AG10803 (cell line): Measurements from ENCODE around the gene SLC43A3.

Source experiments
- DNase-seq: peaks from one replicate; pipeline ENCODE4 v3.0.0; 2010; ENCODE audit warnings: low read depth
- H3K4me3 ChIP-seq: 2 replicates; pipeline ENCODE4 v1.5.1; 2011; ENCODE audit warnings: mild to moderate bottlenecking, low read length, control low read depth
- TF ChIP-seq, protein P1 (sequence below): conservative IDR thresholded peaks from 2 replicates; pipeline ENCODE4 v1.5.1; 2011; ENCODE audit warnings: mild to moderate bottlenecking, low read length, control low read depth, inconsistent platforms

The SLC43A3 gene

DNA sequence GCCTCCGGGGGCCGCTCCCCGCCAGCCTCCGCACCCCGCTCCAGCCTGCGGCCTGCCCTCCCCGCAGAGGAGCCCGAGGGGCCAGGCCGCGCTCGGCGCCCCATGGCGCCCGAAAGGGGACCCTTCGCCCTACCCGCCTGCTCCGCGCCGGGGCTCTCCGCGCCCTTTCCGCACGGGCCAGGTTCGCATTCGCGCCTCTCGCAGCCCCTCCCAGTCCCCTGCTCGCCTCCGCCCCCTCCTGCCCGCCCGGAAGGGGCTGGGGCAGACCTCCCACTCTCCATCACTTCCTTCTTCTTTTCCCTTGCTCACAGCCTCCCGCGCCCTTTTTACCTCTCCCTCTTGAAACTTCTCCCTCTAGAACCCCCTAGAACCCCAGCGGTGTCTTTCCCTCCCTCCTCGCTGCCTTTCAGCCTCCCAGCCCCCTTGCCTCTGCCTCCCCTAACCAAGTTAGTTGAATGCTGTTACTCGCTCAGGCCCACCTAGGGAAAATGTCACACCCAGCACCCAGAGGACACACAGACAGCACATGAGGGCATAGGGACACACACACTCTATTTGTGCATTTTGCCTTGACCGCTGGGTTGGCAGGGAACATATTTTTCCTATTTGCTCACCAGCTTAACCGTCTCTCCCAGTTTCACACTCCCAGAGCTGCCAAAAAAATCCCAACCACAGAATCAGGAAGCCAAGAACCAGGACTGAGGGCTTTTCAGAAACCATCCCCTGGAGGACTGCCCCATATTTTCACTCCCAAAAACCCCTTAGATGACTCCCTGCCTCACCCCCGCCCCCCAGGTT lies at the start of gene SLC43A3:
SLC43A3 (minus strand) TSS at position 193 of the 798 bp plus-strand sequence. CDS start 949 bp downstream, outside the sequence.
- H3K4me3 ChIP-seq = peak within 1 kb of the TSS; percentile 51
- TF ChIP-seq, protein P1, sequence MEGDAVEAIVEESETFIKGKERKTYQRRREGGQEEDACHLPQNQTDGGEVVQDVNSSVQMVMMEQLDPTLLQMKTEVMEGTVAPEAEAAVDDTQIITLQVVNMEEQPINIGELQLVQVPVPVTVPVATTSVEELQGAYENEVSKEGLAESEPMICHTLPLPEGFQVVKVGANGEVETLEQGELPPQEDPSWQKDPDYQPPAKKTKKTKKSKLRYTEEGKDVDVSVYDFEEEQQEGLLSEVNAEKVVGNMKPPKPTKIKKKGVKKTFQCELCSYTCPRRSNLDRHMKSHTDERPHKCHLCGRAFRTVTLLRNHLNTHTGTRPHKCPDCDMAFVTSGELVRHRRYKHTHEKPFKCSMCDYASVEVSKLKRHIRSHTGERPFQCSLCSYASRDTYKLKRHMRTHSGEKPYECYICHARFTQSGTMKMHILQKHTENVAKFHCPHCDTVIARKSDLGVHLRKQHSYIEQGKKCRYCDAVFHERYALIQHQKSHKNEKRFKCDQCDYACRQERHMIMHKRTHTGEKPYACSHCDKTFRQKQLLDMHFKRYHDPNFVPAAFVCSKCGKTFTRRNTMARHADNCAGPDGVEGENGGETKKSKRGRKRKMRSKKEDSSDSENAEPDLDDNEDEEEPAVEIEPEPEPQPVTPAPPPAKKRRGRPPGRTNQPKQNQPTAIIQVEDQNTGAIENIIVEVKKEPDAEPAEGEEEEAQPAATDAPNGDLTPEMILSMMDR = no peak

DNA sequence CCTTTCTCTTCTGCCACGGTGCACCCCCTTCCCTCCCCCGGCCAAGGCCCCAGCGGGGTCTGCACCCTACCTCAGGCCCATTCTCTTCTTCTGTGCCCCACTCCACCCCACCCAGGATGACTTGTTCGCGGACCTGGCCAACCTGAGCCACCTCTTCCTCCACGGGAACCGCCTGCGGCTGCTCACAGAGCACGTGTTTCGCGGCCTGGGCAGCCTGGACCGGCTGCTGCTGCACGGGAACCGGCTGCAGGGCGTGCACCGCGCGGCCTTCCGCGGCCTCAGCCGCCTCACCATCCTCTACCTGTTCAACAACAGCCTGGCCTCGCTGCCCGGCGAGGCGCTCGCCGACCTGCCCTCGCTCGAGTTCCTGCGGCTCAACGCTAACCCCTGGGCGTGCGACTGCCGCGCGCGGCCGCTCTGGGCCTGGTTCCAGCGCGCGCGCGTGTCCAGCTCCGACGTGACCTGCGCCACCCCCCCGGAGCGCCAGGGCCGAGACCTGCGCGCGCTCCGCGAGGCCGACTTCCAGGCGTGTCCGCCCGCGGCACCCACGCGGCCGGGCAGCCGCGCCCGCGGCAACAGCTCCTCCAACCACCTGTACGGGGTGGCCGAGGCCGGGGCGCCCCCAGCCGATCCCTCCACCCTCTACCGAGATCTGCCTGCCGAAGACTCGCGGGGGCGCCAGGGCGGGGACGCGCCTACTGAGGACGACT lies 49.3 kb upstream of the SLC43A3 start:
- TF ChIP-seq, protein P1 = no peak
- no peak for DNase-seq

More for the DNA sequence above, at the start of gene SLC43A3:
- peak; percentile 96 for DNase-seq

DNA sequence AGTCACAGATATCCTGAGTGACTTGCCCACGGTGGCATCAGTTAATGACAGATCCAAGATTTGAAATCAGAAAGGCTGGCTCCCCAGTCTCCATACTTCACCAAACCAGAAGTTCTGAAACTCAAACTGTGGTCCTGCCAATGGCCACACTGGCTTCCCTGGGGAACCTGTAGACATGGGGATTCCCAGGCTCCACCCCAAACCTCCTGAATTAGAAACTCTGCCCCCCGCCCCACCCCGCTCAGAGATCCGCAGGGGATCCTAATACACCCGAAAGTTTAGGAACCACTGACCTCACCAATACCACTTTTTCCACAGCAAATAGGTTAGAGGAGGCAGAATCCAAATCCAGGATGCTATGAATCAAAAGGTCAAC lies 48.7 kb upstream of the SLC43A3 start:
- TF ChIP-seq, protein P1 = no peak
- DNase-seq = no peak
- no peak overlapping the region for H3K4me3 ChIP-seq

More for the DNA sequence above, 49.3 kb upstream of the SLC43A3 start:
- no peak overlapping the region for H3K4me3 ChIP-seq

DNA sequence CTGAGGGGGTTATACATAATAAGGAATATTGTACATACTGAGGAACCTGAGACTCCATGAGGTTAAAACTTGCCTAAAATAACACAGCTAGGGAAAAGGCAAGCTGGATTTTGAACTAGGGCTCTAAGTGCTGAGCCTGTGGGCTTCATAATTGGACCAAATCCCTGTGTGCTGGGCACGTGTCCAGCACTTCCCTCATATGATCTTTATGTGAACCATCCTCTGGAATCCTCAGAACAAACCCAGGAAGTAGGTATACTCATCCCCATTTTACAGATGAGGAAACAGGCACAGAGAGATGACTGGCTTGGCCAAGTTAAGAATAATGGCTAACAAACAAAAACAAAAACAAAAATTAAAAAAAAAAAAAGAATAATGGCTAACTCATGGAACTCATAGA lies 48.3 kb upstream of the SLC43A3 start:
- H3K4me3 ChIP-seq = no peak overlapping the region
- DNase-seq = no peak
- TF ChIP-seq, protein P1 = no peak

DNA sequence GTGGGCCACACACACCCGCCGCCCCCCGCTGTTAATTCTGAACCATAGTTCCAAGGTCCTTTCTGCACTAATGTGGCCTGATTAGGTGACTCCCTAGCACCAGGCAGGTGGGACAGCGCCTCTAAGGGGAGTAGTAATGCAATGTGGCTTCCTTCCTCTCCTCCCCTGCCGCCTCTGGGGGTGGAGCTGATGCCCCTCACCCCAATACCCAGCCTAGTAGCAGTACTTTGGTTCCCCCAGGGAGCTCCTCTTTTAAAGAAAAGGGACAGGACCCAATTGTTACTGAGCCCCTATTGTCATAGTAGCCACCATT lies 47.8 kb upstream of the SLC43A3 start:
- H3K4me3 ChIP-seq = no peak overlapping the region
- TF ChIP-seq, protein P1 = no peak
- no peak for DNase-seq

DNA sequence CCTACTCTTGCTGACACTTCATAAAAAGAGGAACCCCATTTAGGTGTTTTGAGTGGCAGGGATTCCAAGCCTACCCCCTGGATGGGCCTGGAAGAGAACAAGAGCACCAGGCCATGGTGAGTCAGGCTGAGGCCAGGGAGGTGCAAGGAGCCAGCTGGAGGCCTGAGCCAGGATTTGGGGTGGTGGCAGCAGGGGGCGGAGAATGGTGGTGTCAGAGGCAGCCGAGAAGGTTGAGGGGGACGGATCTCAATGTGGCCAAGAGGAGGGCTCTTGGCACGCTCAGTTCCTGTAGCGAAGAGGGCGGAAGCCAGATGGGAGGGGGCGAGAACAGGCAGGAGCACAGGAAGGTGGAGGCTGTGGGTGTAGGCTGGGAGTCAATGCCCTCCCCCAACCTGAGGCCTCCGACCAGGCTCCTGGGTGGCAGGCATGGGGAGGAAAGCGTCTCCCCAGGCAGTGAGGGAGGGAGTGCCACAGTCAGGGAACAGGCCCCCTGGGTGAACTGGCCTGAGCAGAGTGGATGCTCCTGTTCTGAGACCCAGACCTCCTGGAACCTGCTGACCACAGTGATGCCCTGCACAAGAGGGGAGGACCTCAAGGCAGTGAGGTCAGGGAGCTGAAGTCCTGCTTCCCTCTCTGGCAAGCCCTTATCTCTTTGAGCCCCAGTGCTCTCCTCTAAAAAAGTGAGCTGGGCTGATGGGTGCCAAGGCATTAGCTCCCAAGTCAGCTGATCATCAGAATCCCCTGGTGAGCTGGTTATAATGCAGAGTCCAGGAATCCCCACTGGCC lies 47.3 kb upstream of the SLC43A3 start:
- TF ChIP-seq, protein P1 = no peak
- no peak for DNase-seq
- H3K4me3 ChIP-seq = no peak overlapping the region
